ENCODE data around the gene CSNK1E.

Gene CSNK1E

GRCh38 chr22:38262051-38262795, 55.0 kb downstream of the CSNK1E start:
- no peak overlapping the region for H3K4me3 Mint-ChIP-seq
- peak; percentile 56 for DNase-seq
- H3K4me1 Mint-ChIP-seq (ENCODE audit: low read depth) = peaks cover 48% of the 10 kb centered on the region
- H3K36me3 Mint-ChIP-seq (ENCODE audit: low read depth) = peaks cover 9% of the 10 kb centered on the region
- H3K27ac Mint-ChIP-seq = peak overlapping the region; percentile 22
- no peaks in the 10 kb centered on the region for H3K9me3 Mint-ChIP-seq
- H3K27me3 Mint-ChIP-seq = no peaks in the 10 kb centered on the region

GRCh38 chr22:38260761-38261681, 56.2 kb downstream of the CSNK1E start:
- Mint-ChIP-seq H3K27me3 (no peaks in the 10 kb centered on the region), H3K27ac (peak overlapping the region; percentile 75), H3K36me3 (ENCODE audit: low read depth) (peaks cover 9% of the 10 kb centered on the region), H3K9me3 (no peaks in the 10 kb centered on the region), H3K4me3 (no peak overlapping the region), H3K4me1 (ENCODE audit: low read depth) (peaks cover 37% of the 10 kb centered on the region)
- no peak for DNase-seq

GRCh38 chr22:38259370-38259769, 57.9 kb downstream of the CSNK1E start:
- no peaks in the 10 kb centered on the region for H3K9me3 Mint-ChIP-seq
- peaks cover 6% of the 10 kb centered on the region for H3K36me3 Mint-ChIP-seq (ENCODE audit: low read depth)
- no peak overlapping the region for H3K4me3 Mint-ChIP-seq
- no peak for DNase-seq
- H3K27me3 Mint-ChIP-seq = no peaks in the 10 kb centered on the region
- peaks cover 24% of the 10 kb centered on the region for H3K4me1 Mint-ChIP-seq (ENCODE audit: low read depth)
- no peak overlapping the region for H3K27ac Mint-ChIP-seq

GRCh38 chr22:38258895-38259294, 58.3 kb downstream of the CSNK1E start:
- Mint-ChIP-seq H3K9me3 (no peaks in the 10 kb centered on the region), H3K27ac (no peak overlapping the region), H3K4me1 (ENCODE audit: low read depth) (peaks cover 23% of the 10 kb centered on the region), H3K36me3 (ENCODE audit: low read depth) (peaks cover 5% of the 10 kb centered on the region), H3K27me3 (no peaks in the 10 kb centered on the region), H3K4me3 (no peak overlapping the region)
- no peak for DNase-seq

- DNase-seq = no peak
- Mint-ChIP-seq H3K4me3 (no peak overlapping the region), H3K27ac (no peak overlapping the region), H3K27me3 (no peaks in the 10 kb centered on the region), H3K4me1 (ENCODE audit: low read depth) (peaks cover 19% of the 10 kb centered on the region), H3K9me3 (no peaks in the 10 kb centered on the region), H3K36me3 (ENCODE audit: low read depth) (no peaks in the 10 kb centered on the region)
These were observed 59.5 kb downstream of the CSNK1E start for GRCh38 chr22:38257650-38258250.

GRCh38 chr22:38257181-38257580, 60.1 kb downstream of the CSNK1E start:
- H3K4me3 Mint-ChIP-seq = no peak overlapping the region
- no peak for DNase-seq
- no peaks in the 10 kb centered on the region for H3K9me3 Mint-ChIP-seq
- peaks cover 15% of the 10 kb centered on the region for H3K4me1 Mint-ChIP-seq (ENCODE audit: low read depth)
- no peaks in the 10 kb centered on the region for H3K36me3 Mint-ChIP-seq (ENCODE audit: low read depth)
- no peaks in the 10 kb centered on the region for H3K27me3 Mint-ChIP-seq
- no peak overlapping the region for H3K27ac Mint-ChIP-seq

GRCh38 chr22:38255697-38256096, 61.5 kb downstream of the CSNK1E start:
- Mint-ChIP-seq H3K4me1 (ENCODE audit: low read depth) (peaks cover 7% of the 10 kb centered on the region), H3K27me3 (no peaks in the 10 kb centered on the region), H3K27ac (no peak overlapping the region), H3K36me3 (ENCODE audit: low read depth) (peaks cover 3% of the 10 kb centered on the region), H3K9me3 (no peaks in the 10 kb centered on the region), H3K4me3 (no peak overlapping the region)
- no peak for DNase-seq

- no peak overlapping the region for H3K27ac Mint-ChIP-seq
- no peaks in the 10 kb centered on the region for H3K9me3 Mint-ChIP-seq
- H3K4me3 Mint-ChIP-seq = no peak overlapping the region
- DNase-seq = no peak
- peaks cover 1% of the 10 kb centered on the region for H3K4me1 Mint-ChIP-seq (ENCODE audit: low read depth)
- peaks cover 24% of the 10 kb centered on the region for H3K36me3 Mint-ChIP-seq (ENCODE audit: low read depth)
- no peaks in the 10 kb centered on the region for H3K27me3 Mint-ChIP-seq
These were observed 65.9 kb downstream of the CSNK1E start for GRCh38 chr22:38251341-38251692.

GRCh38 chr22:38250643-38251340, 66.4 kb downstream of the CSNK1E start:
- H3K27me3 Mint-ChIP-seq = no peaks in the 10 kb centered on the region
- no peaks in the 10 kb centered on the region for H3K9me3 Mint-ChIP-seq
- DNase-seq = no peak
- peaks cover 1% of the 10 kb centered on the region for H3K4me1 Mint-ChIP-seq (ENCODE audit: low read depth)
- no peak overlapping the region for H3K4me3 Mint-ChIP-seq
- peaks cover 25% of the 10 kb centered on the region for H3K36me3 Mint-ChIP-seq (ENCODE audit: low read depth)
- H3K27ac Mint-ChIP-seq = no peak overlapping the region

- H3K36me3 Mint-ChIP-seq (ENCODE audit: low read depth) = peaks cover 25% of the 10 kb centered on the region
These were observed 67.2 kb downstream of the CSNK1E start for GRCh38 chr22:38249803-38250642.

GRCh38 chr22:38249301-38249700, 67.9 kb downstream of the CSNK1E start:
- no peak for DNase-seq
- Mint-ChIP-seq H3K36me3 (ENCODE audit: low read depth) (peaks cover 32% of the 10 kb centered on the region), H3K27ac (no peak overlapping the region), H3K4me1 (ENCODE audit: low read depth) (peaks cover 1% of the 10 kb centered on the region), H3K4me3 (no peak overlapping the region), H3K27me3 (no peaks in the 10 kb centered on the region), H3K9me3 (no peaks in the 10 kb centered on the region)

More at GRCh38 chr22:38249803-38250642, 67.2 kb downstream of the CSNK1E start:
- H3K9me3 Mint-ChIP-seq = no peaks in the 10 kb centered on the region
- no peak for DNase-seq
- no peak overlapping the region for H3K4me3 Mint-ChIP-seq
- no peak overlapping the region for H3K27ac Mint-ChIP-seq
- H3K4me1 Mint-ChIP-seq (ENCODE audit: low read depth) = peaks cover 1% of the 10 kb centered on the region
- H3K27me3 Mint-ChIP-seq = no peaks in the 10 kb centered on the region

- no peak for DNase-seq
- Mint-ChIP-seq H3K4me3 (no peak overlapping the region), H3K27me3 (no peaks in the 10 kb centered on the region), H3K4me1 (ENCODE audit: low read depth) (no peaks in the 10 kb centered on the region), H3K9me3 (no peaks in the 10 kb centered on the region), H3K36me3 (ENCODE audit: low read depth) (peaks cover 42% of the 10 kb centered on the region), H3K27ac (no peak overlapping the region)
These were observed 69.0 kb downstream of the CSNK1E start for GRCh38 chr22:38248280-38248679.

- H3K27ac Mint-ChIP-seq = no peak overlapping the region
- no peak overlapping the region for H3K4me3 Mint-ChIP-seq
- H3K27me3 Mint-ChIP-seq = no peaks in the 10 kb centered on the region
- no peak for DNase-seq
- H3K36me3 Mint-ChIP-seq (ENCODE audit: low read depth) = peaks cover 46% of the 10 kb centered on the region
- no peaks in the 10 kb centered on the region for H3K4me1 Mint-ChIP-seq (ENCODE audit: low read depth)
- H3K9me3 Mint-ChIP-seq = no peaks in the 10 kb centered on the region
These were observed 69.5 kb downstream of the CSNK1E start for GRCh38 chr22:38247713-38248112.

All from activated T-cell treated with anti-CD3 and anti-CD28 coated beads, Interleukin-2, amount 50 U/mL, for 24 hours (primary cell).